GM19468 (cell line): ENCODE results near the gene ZC3H12D.
"Not testable (repeated sequence)": the region's sequence is repeated elsewhere in the genome, so short reads cannot be mapped to it uniquely, and the experiment has no call there.

Source experiments
- ATAC-seq: cut with Tn5 transposase; IDR thresholded peaks from one replicate; pipeline ENCODE4 v1.9.1; 2021; ENCODE audit warnings: mild to moderate bottlenecking, moderate library complexity, moderate number of reproducible peaks; ENCODE audit not compliant: unreplicated experiment; ENCODE audit errors: extremely low read depth

The ZC3H12D gene

GRCh38 chr6:149461670-149462069 lies 23.1 kb downstream of the ZC3H12D start:
- ATAC-seq, result no peak

- not testable (repeated sequence) for ATAC-seq
Measured at GRCh38 chr6:149460249-149460648, 24.6 kb downstream of the ZC3H12D start.

GRCh38 chr6:149459761-149460160 lies 25.1 kb downstream of the ZC3H12D start:
- ATAC-seq, result no peak

GRCh38 chr6:149458806-149459205 lies 26.0 kb downstream of the ZC3H12D start:
- ATAC-seq, result no peak

- ATAC-seq, result no peak
Measured at GRCh38 chr6:149458196-149458595, 26.6 kb downstream of the ZC3H12D start.

GRCh38 chr6:149457316-149457884 lies 27.4 kb downstream of the ZC3H12D start:
- no peak for ATAC-seq

- ATAC-seq, result no peak
Measured at GRCh38 chr6:149456311-149457021, 28.3 kb downstream of the ZC3H12D start.

- ATAC-seq, result no peak
Measured at GRCh38 chr6:149455031-149455732, 29.6 kb downstream of the ZC3H12D start.

- ATAC-seq, result no peak
Measured at GRCh38 chr6:149454346-149454848, 30.4 kb downstream of the ZC3H12D start.

GRCh38 chr6:149453597-149454345 lies 31.0 kb downstream of the ZC3H12D start:
- ATAC-seq, result no peak

- no peak for ATAC-seq
Measured at GRCh38 chr6:149452037-149452939, 32.5 kb downstream of the ZC3H12D start.

- ATAC-seq, result no peak
Measured at GRCh38 chr6:149451376-149452036, 33.3 kb downstream of the ZC3H12D start.

- ATAC-seq, result no peak
Measured at GRCh38 chr6:149450679-149451375, 34.0 kb downstream of the ZC3H12D start.

- no peak for ATAC-seq
Measured at GRCh38 chr6:149449831-149450678, 34.8 kb downstream of the ZC3H12D start.

- no peak for ATAC-seq
Measured at GRCh38 chr6:149448821-149449453, 35.9 kb downstream of the ZC3H12D start.

- ATAC-seq, result no peak
Measured at GRCh38 chr6:149446791-149447376, 37.9 kb downstream of the ZC3H12D start.

- ATAC-seq, result no peak
Measured at GRCh38 chr6:149445573-149445972, 39.2 kb downstream of the ZC3H12D start.
